Transverse colon (tissue), 3 donors: ENCODE measurements around the gene GALK2.

Experiments
- CTCF ChIP-seq, 5 experiments: fragments of 200-600 bp in 3 of 5; fragments of 450-650 bp in 2 of 5; sonication (generic) in 3 of 5; IDR thresholded peaks; 1 replicate in 2 of 5; 2 replicates in 3 of 5; pipeline ENCODE4 v1.5.1; 2016 to 2017; ENCODE audit warnings: antibody characterized with exemption in 5 of 5, inconsistent platforms in 3 of 5, mild to moderate bottlenecking in 2 of 5, moderate library complexity in 1 of 5
- EP300 ChIP-seq: sonication (generic); formaldehyde crosslinking; IDR thresholded peaks from one replicate; pipeline ENCODE4 v1.6.1; 2017; ENCODE audit warnings: antibody characterized with exemption, low read depth
- POLR2A ChIP-seq: fragments of 450-650 bp; IDR thresholded peaks from one replicate; pipeline ENCODE4 v1.6.1; 2016; ENCODE audit warnings: antibody characterized with exemption, mild to moderate bottlenecking, moderate library complexity

DNA sequence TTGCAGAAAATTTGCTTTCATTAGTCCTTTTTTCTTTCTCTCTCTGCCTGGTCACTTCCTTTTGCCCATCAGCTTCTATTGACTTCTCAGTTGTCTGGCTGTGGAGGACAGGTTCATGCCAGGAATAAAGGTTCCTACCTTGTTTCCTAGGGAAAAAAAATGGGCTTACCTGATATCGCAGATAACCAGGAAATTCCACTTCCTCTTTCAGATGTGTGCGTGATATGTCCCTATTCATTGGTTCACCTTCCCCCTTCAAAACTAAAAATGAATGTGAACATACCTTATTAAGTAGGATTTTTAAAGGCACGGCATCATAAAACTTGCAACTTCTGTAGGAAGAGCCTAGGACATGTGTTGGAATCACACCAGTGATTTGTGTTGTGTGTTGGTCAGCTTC, 133.0 kb downstream of the GALK2 start:
- TF ChIP-seq CTCF (IDR thresholded peaks at IDR 0.05) (no peak), EP300 (no peak), POLR2A (no peak)
